AG09309 (cell line): ENCODE measurements around the gene ENKD1.

Source experiments
- DNase-seq: peaks from one replicate; pipeline ENCODE4 v3.0.0-alpha.2; 2010; ENCODE audit warnings: low read depth
- H3K4me3 ChIP-seq: 2 replicates; pipeline ENCODE4 v1.5.1; 2011; ENCODE audit warnings: mild to moderate bottlenecking, low read depth, low read length, moderate library complexity; ENCODE audit not compliant: control insufficient read depth
- CTCF ChIP-seq: IDR thresholded peaks from 2 replicates; pipeline ENCODE4 v1.5.1; 2011; ENCODE audit warnings: mild to moderate bottlenecking, low read depth, low read length, inconsistent platforms; ENCODE audit not compliant: insufficient read depth, control insufficient read depth; ENCODE audit errors: missing control alignments

Gene ENKD1

GRCh38 chr16:67683767-67684166, 17.2 kb upstream of the ENKD1 start:
- no peak for TF ChIP-seq CTCF
- no peak overlapping the region for H3K4me3 ChIP-seq
- DNase-seq, result no peak

- no peak for DNase-seq
- H3K4me3 ChIP-seq, result no peak overlapping the region
- TF ChIP-seq CTCF, result no peak
These were observed 13.7 kb upstream of the ENKD1 start for GRCh38 chr16:67679935-67680897.

GRCh38 chr16:67678354-67679023, 11.9 kb upstream of the ENKD1 start:
- DNase-seq, result no peak
- no peak overlapping the region for H3K4me3 ChIP-seq
- TF ChIP-seq CTCF, result no peak

- no peak overlapping the region for H3K4me3 ChIP-seq
- no peak for TF ChIP-seq CTCF
- no peak for DNase-seq
These were observed 11.2 kb upstream of the ENKD1 start for GRCh38 chr16:67677712-67678111.

- no peak for DNase-seq
- no peak for TF ChIP-seq CTCF
- H3K4me3 ChIP-seq, result no peak overlapping the region
These were observed 10.4 kb upstream of the ENKD1 start for GRCh38 chr16:67676939-67677338.

GRCh38 chr16:67676516-67676915, 10.0 kb upstream of the ENKD1 start:
- no peak for TF ChIP-seq CTCF
- no peak for DNase-seq
- no peak overlapping the region for H3K4me3 ChIP-seq
